Caki2 (cell line): ENCODE results near the gene GNAI3. TPM values are rescaled to one million over a fixed set of nuclear protein-coding genes. Genes with fewer than 3 reads are reported as not detected.

Source experiments
- DNase-seq: peaks from one replicate; pipeline ENCODE4 v3.0.0-alpha.2; 2015; ENCODE audit warnings: low read depth
- in situ Hi-C: cut with HindIII; loops from 2 replicates; pipeline ENCODE4 v1.10.0; 2016; ENCODE audit warnings: low sequenced_read_pairs, low pct_unique_long_range_greater_than_20kb, mixed read lengths
- total RNA-seq: library from RNA; depleted of rRNA; stranded (reverse); fragments of >200 nt; shearing (Covaris generic); gene quantifications from 2 replicates; pipeline ENCODE4 v1.2.3, GENCODE V29; 2014; ENCODE audit warnings: low replicate concordance; rRNA removed

GNAI3 gene
- total RNA-seq, result 5.0 and 6.7 TPM in 2 replicates

DNA sequence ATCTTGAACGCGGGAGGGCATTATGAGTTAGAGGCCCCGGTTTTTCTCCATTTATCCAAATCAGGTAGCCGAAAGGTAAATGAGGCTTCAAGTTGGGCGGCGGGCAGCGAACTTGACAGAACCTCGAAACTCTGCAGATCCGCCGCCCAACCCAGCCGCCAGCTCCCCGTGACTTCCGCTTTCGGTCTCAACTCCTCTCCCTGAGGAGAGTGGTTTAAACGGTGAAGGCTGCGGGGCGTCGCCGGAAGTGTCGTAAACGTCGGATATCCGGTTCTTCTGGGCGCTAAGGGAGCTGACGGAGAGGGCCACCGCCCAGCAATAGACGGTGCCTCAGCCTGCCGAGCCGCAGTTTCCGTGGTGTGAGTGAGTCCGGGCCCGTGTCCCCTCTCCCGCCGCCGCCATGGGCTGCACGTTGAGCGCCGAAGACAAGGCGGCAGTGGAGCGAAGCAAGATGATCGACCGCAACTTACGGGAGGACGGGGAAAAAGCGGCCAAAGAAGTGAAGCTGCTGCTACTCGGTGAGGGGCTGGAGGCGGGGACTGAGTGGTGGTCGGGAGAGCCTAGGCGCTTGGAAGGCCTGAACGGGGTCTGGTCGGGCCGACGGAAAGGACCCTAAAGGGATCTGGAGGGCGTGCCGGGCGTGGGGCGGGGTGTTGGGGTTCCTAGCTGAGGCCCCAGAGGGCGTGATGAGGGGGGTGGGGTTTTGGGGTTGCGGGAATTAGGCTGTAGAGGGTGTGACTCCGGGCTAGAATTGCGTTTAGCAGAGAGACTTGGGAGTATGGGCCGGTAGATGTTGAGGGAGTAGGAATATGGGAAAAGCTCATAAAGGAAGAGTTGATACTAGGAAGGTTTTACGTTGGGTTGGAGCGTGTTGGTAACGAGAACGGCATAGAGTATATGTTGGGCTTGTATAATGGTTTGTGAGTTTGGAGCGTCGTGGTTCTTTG, at the start of gene GNAI3:
GNAI3 (plus strand) TSS at position 295 of the 947 bp plus-strand sequence; CDS start at position 401, 106 bp downstream.
- DNase-seq, result peak; percentile 90
- in situ Hi-C loops, result no loop called here

DNA sequence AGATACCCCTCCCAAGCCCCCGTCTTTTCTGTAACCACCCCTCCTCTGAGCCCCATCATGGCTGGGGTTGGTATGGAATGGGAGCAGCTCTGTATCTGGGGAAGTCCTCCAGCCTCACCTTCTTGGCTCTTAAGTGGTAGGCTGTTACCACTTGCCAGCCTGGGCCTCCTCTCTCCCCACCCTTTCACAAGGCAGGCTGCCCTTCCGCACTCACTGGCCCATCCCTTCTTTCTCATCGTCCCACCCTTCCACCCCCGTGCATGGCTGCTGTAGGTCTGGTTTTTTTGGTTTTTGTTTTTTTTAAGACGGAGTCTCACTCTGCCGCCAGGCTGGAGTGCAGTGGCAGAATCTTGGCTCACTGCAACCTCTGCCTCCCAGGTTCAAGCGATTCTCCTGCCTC, 49.3 kb upstream of the GNAI3 start:
- in situ Hi-C loops, result no loop called here
- DNase-seq, result no peak

DNA sequence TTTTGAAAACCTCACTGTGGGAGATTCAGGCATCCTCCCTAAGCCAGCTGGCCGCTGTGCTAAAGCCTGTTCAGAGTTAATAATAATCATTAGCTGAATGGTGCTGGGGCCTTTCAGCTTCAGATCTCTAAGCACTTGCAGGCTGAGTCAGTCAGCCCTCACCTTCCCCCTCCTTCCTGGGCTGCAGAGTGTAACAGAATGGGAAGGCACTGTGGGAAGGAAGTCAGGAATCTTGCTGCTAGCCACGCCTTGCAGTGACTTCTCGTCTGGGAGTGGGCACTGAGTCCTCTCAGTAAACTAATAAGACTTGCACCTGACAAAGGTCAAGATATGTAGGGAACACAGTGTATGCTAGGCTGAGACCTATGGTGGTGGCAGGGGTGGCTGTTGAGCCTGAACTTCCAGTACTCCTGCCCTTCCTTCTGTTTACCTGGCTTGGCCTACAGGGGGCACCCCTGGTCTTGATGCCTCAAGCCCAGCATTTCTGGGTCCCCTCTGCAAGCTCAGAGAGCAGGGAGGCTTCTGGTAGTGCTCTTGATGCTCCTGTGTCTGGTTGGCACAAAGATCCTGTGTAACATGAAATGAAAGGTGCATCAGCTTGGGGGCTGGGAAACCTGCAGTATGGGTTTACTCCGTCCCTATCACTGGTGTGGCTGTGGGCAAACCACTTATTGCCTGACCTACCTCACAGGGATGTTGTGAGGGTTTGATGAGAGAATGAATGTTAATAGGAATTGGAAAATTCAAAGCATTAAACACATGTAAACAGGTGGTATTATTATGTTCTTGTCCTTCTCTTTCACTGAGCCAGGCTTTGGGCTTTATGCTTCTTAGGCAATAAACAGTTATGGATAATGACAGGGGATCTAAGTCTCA, 48.5 kb upstream of the GNAI3 start:
- in situ Hi-C loops, result no loop called here
- peak; percentile 70 for DNase-seq

DNA sequence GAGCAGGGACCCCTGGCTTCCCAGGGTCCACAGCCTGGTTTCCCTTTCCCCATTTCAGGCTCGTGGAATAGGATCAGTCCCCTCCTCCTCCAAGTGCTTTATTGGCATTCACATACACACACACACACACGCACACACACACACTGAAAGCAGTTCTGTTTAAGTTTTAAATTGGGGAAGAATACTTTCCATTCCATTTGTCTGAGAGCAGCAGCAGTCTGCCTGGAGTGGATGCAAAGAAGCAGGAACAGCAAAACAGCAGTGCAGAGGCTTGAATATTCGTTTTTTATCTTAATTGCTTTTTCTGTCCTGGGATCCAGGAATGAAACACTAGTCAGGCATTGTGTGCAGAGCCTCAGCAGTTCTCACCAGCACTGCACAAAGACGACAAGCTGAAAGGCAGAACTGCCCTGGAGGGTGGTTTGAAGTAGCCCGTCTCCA, 47.5 kb upstream of the GNAI3 start:
- in situ Hi-C loops, result no loop called here
- no peak for DNase-seq

DNA sequence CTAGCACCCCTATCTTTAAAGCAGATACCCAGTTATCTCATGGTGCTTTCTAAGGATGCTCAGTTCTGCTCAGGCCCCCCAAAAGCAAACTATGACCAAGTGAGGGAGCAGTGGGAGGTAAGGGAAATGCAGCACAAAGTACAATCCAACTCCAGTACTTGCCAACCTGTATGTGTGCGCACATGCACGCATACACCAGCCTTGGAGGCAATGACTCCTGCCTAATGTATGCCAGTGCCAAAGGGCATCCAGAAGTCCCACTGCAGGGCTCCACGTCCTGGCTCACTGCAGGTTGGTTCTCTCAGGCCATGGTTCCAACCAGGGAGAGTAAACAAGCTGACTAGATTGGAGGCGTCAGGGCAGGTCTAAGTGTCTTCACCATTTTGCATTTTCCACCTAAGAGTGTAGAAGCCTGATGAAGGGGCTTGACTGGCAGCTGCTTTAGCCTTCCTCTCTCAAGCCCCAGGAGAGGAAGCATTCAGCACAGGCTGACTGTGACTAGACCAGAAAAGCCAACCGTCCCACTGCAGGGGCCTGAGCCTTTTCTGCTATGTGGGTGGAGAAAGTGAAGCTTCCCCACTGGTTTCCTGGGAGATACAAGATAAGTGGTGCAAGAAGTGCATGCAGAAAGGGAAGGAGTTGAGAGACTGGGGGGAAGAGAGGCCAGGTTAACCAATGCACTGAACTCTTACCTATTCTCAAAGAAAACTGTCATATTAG, 46.6 kb upstream of the GNAI3 start:
- no peak for DNase-seq
- in situ Hi-C loops, result no loop called here

DNA sequence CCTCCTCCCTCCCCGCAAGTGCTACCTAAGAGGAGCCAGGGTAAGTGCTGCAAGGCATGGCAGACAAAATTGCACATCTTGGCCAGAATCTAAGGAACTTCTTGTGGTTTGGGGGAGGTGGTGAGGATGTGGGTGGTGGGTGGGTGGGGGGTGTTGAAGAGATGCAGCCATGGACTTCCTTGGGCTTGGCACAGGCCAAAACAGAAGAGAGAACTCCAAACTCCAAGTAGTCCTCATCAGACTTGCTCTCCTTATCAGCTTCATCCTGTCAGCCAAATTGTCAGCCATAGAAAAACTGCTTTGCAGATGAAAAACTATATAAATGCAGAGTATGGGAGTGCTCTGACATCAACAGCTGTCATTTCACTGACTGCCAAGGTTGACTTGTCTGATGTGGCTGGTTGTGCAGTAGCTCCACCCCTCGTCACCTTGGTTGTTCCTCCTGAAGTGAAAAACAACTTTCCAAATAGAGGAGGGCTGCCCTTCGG, 46.0 kb upstream of the GNAI3 start:
- in situ Hi-C loops, result no loop called here

DNA sequence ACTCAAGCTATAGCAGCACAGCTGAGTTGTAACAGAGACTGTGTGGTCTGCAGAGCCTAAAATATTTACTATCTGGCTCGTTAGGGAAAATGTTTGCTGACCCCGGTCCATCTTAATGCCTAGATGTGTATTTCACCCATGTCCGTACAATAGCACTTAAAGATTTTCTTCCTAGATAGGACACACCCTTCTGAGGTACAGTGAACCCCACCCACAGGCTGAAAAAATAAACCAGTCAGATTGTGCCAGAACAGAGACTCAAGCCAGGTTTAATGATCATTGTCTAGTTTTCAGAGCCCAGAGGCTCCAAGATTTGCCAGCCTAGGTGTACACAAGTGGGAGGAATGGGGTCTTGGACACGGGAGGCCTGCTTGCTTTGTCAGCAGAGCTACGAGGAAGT, 44.5 kb upstream of the GNAI3 start:
- in situ Hi-C loops, result no loop called here
- no peak for DNase-seq

More for the DNA sequence above, 46.0 kb upstream of the GNAI3 start:
- DNase-seq, result no peak

DNA sequence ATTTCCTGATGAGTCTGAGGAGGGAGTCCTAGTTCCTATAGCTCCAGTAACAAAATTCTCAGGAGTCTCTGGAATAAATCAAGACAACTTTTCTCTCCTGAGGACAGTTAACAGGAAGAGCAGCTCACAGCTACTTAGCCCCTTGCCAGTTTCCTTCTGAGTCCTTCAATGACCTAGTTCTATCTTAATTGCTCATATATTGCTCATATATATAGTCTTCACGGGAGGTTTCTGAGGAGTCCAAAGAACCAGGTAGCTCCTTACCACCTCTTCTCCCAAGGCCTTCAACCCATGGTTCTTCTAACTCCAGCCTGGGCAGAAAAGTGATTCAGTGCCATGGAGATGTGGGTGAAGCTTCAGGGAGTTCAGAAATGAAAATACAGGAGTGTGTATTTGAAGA, 43.4 kb upstream of the GNAI3 start:
- DNase-seq, result no peak
- in situ Hi-C loops, result no loop called here

DNA sequence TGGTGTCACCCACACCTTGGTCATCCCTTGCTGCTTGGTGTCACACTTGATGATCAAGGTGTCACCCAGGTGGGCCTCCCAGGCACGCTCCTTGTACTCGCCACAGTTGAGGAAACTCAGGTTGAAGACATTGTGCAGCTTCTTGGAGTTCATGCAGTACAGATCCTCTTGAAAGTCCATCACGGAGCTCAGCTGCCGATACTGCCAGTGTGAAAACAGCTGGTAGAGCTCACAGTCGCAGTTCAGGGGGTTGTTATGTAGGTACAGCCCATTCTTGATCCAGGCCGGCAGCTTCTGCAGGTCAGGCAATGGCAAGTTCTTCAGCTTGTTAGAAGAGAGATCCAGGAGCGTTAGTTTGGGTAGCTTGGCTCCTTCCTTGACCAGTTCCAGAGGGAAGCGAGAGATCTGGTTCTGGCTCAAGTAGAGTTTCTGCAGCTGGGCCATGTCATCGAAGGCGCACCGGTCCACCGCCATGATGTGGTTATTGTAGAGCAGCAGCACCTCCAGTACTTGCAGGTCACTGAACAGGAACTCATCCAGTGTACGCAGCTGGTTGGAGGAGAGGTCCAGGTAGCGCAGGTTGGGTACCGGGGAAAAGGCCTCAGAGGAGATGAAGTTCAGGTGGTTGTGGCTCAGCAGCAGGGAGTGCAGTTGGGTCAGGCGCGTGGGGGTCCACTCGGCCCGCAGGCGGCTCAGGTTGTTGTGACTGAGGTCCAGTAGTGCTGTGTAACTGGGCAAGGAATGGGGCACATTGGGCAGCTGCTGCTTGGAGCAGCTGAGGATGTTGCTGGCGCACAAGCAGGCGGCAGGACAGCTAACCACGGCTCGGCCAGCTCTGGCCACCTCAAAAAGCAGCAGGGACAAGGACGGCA, 40.2 kb upstream of the GNAI3 start:
- in situ Hi-C loops, result no loop called here
- DNase-seq, result no peak

DNA sequence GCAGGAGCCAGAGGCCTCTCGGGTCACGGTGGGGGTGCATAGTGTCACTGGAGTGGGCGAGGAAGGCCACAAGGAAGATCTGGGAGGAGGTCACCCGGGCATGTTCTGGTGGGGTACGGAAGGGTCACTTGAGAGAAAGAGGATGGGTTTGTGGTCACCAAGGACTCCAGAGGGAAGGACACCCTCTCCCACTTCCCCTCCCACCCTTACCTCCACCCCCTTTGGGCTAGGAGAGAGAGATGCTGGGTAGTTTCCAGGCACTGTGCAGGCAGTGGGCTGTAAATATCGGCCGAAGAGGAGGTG, 39.6 kb upstream of the GNAI3 start:
- in situ Hi-C loops, result no loop called here
- DNase-seq, result no peak

DNA sequence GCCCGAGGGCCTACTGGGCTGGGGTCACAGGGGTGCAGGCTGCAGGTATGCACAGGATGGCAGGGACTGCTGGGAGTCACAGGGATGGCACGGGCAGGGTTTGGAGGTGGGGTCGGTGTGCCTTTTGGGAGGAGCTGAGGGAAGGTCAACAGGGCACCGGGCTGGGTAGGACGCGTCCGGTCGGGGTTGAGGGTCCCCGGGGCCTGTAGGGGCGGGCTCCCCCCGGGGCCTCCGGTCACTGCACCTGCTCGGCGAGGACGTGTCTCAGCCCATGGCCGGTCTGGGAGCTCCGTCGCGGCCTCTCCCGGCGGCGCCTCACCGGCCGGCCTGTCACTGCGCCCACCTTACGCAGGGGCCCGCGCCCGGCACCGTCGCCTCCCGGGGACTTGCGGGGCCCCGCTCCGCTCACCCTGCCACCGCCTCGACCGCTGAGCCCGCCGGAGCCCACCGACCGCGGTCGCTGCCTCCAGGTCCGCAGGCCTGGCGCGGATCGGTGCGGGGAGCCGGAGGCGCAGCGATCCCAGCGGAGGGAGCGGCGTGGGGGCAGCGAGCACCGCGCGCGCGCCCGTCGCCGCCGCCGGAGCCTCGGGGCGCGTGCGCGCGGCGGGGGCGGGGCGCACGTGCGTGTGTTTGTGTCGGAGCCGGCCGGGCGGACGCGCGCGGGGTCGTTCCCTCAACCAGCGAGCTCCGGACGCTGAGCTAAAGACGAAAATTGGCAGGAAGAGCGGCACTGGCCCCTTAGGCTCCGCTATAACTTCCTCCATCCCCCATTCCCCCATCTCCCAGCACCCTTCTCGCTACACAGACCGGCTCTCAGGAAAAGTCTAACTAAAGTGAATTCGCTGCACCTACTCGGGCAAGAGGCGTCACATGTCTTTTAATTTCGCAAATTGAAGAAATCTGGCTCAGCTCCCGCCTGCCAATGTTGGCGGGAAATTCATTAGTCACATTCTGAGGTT, 39.0 kb upstream of the GNAI3 start, which contains the start of gene AMIGO1:
AMIGO1 (minus strand) TSS at position 552 of the 959 bp plus-strand sequence. CDS start 815 bp downstream, outside the sequence.
- in situ Hi-C loops, result no loop called here
- DNase-seq, result no peak

DNA sequence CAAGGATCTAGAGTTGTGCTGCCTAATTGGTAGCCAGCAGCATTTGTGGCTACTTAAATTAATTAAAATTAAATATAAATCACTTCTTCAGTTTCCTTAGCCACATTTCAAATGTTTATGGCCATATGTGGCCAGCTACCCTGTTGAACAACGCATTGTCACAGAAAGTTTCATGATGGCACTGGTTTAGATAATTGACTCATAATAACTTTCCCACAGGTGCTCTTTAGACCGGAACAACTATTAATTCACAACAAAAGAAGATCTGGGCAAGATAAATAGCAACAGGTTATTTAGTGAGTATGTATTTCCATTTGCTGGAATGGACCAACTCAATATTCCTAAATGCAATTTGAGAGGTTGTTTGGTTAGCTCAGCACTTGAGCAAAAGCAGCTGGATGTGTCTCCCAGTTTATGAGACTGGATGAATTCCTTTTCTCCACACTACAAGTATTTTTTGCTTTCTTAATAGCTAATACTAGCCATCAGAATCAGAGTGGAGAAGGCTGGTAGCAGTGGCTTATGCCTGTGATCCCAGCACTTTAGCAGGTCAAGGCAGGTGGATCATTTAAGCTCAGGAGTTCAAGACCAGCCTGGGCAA, 35.2 kb upstream of the GNAI3 start:
- in situ Hi-C loops, result no loop called here
- DNase-seq, result no peak

DNA sequence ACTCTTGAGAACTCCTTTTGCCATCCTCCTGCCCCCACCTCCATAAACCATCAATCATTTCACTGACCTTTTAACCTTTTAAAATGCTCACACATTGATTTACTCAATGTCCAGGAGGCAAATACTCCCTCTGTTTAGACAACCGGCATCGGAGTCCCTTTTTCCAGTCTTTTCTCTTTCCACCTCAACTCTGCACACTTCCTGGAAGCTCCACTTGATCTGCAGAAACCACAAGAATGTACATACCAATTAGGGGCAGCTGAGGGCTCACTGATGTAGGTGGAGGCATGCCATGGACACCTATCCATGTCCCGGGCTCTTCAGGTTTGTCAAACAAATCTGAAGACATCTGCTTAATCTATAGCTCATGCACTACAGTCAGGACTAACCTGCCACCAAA, 33.6 kb upstream of the GNAI3 start:
- in situ Hi-C loops, result no loop called here
- DNase-seq, result no peak

DNA sequence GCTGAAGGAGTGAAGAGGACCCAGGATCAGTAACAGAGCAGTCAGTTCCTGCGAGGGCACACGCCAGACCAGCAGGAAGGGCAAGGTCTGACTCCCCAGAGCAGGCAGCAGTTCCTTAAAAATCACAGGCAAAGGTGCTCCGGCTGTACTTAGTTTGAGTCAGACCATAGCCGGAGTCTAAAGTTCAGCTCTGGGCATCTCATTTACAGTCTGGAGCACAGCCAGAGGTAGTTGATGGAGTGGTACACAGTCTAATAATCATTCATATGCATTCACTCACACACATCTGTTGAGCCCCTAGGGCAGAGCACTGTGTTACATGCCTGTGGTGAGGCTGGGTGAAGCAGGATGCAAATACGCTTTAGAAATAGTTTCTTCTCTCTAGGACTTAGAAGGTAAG, 31.5 kb upstream of the GNAI3 start:
- in situ Hi-C loops, result no loop called here
- no peak for DNase-seq

DNA sequence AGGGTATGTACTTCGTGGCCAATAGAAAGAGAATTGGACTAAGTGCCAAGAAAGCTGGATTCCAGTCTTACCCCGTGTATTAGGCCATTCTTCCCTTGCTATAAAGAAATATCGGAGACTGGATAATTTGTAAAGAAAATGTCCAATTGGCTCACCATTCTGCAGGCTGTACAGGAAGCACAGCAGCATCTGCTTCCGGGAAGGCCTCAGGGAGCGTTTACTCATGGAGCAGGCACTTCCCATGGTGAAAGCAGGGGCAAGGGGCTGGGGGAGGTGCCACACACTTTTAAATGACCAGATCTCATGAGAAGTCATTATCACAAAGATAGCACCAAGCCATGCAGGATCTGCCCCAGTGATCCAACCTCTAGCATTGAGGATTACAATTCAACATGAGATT, 31.1 kb upstream of the GNAI3 start:
- no peak for DNase-seq
- in situ Hi-C loops, result no loop called here
